Activated T-cell treated with anti-CD3 and anti-CD28 coated beads, Interleukin-2, amount 50 U/mL, for 1 hour (primary cell): Measurements from ENCODE around the gene IFNA7.
"Not testable (repeated sequence)": the region's sequence is repeated elsewhere in the genome, so short reads cannot be mapped to it uniquely, and the experiment has no call there.

Experiments
- DNase-seq: peaks from one replicate; pipeline ENCODE4 v3.0.0-alpha.2; 2020

The IFNA7 gene

DNA sequence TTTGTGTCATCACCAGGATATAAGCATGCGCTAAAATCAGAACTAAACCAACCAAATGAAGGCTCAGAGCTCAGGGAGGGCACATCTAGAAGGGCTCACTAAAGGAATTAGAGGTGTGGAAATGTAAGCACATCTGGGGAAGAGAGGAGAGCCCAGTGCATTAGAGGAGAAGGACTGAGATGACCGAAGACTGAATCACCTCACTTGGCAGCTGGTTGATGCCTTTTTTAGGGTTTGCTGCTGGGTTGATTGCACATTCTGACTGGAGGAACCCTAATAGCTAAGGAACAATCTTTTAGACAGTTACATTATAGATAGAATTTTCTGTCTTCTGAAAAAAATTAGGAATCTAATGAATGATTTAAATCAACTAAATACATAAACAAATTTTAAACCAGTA is 27.3 kb downstream of the IFNA7 start:
- DNase-seq: no peak

DNA sequence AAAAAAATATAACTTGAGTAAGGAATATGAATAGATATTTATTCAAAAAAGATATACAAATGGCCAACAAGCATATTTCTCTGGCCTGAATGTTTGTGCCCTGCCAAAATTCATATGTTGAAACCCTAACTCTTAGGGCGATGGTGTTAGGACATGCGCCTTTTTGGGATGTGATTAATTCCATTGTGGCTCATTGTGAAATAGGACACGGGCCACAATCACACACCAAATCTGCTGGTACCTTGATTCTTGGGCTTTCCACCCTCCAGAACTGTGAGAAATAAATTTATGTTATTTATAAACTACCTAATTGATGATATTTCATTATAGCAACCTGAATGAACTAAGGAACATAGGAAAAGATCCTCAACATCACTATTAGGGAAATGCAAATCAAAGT is 29.8 kb downstream of the IFNA7 start:
- DNase-seq: no peak

DNA sequence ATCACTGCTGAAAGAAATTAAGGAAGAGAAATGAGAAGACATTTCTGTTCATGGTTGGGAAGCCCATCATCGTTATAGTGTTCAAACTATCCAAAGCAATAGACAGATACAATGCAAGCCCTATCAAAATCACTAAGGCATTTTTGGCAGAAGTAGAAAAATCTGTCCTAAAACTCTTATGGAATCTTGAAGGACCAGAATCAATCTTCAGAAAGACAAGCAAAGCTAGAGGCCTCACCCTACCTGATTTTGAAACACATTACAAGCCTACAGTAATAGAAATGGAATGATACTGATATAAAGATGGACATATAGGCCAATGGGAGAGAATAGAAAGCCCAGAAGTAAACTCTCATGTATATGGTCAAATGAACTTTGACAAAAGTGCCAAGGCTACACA is 30.7 kb downstream of the IFNA7 start:
- no peak for DNase-seq

DNA sequence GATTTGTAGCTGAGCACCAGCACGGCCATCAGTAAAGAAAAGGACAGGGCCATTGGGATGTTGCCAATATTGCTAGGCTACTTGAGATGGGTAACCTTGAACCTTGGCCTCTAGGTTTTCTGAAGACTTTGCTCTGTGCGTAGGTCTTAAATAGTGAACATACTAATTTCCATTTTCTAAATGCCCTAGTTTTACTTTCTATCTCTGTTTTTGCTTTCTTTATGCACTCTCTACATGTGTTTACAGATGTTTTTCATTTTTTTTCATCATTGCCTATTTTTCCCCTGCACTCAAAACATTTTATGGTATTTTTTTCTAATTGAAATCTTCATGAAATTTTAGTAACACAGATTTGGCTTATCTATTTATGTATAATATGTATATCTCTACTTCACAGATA is 35.4 kb downstream of the IFNA7 start, which contains the start of gene IFNA21:
TSS of gene IFNA21 (minus strand) at position 101 of the 400 bp plus-strand sequence. CDS start at position 53, 48 bp downstream.
- not testable (repeated sequence) for DNase-seq

DNA sequence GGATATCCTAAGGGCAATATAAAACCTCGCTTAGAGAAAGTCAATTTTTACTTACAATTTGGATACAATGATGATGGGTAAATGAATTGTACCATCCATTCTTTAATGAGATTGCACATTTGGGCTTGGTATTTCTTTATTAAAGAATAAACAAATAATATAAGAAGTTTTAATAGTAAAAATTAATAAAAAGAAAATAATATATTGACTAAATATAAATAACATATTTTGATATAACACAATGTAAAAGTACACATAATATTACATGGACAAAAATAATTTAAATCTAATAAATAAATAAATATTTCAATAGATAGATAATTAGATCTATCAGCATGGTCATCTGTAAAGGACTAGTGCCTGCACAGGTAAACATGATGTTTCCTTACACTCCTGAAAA is 36.5 kb downstream of the IFNA7 start:
- no peak for DNase-seq

DNA sequence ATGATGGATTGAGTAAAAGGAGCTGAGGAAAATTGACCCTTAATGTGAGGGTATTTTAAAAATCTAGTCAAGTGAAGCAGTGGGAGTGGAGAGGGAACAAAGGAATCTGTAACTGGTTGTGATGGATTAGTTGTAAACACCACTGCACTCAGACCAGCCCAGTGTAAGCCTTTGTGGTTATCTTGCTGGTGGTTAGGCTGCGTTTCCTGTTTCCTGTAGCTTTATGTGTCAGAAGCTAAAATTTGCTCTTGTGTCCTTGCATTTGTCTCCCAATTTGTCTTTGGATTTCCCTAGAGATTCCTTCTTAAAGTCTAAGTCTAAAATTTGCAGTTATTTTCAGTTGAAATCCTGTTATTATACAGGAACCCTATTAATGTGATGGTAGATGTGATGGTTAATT is 41.8 kb downstream of the IFNA7 start:
- DNase-seq: no peak

DNA sequence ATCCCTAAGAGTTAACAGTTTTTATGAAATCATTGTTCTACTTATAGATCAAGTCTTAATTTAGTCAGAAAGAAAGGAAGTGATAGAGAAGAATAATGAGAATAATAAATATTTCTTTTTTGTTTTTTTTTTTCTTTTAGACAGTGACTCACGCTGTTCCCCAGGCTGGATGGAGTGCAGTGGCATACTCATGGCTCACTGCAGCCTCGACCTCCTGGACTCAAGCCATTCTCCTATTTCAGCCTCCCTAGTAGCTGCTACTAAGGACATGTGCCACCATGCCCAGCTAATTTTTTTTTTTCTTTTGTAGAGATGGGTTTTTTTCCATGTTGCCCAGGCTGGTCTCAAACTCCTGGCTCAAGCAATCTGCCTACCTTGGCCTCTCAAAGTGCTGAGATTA is 46.5 kb downstream of the IFNA7 start:
- no peak for DNase-seq

DNA sequence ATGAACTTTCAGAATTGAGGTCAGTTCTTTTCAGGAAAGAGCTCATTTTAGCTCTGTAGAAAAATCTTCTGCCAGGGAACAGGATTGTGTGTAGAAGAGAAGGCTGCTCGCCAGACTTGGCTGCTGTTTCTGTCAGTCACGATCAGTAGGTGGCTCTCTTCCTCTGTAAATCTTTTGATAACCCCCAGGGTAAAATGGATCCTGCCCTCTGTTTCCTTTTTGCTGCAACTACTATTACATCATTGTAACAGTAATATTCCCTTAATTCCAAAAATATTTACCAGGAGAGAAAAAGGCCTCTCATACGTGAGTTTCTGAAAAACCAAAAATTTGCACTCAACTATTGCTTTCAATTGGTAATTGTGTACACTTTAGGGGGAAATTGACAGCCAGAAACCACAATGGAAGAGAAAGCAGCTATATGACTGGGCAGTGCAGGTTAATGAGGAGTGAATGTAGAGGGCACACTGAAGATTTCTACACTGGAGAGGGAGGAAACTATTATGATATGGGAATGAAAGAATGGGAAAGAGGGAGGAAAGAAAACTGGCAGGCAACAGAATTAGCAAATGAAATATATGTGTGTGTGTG is 47.9 kb downstream of the IFNA7 start:
- no peak for DNase-seq

DNA sequence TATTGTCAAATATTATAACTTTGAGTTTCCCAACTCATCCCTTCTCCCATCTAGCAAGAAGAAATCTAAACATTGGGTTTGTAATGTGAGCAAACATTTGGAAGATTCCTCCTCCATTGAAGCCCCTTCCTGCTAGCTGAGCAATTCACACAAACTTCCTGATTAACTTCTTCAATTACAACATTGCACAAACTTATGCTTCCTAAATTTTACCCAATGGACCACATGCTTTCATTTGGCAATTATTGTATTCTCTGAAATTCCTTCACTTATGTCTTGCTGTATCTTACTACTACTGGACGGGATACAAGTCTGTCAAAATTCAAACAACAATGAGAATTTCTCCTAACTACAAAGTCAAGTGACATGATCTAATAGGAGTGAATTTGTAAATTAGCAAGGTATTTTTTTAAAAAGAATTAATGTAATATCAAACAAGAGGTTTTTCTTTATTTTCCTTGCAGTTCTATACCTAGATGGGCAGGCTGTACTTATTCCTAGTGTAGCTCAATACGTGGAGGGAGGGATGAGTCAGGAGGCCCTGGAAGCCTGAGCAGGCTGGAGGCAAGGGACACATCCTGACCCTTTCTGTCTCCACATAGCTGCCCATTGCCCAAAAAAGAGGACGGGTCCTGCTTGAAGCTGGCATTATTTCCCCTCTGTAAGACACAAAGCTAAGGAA is 48.5 kb downstream of the IFNA7 start:
- DNase-seq: no peak
